Medulla oblongata (tissue), 1 donor: ENCODE results near the gene WNT7B.

Source experiments
- DNase-seq: peaks from one replicate; pipeline ENCODE4 v3.0.0-alpha.2; 2015; ENCODE audit errors: extremely low spot score

The WNT7B gene

GRCh38 chr22:45907996-45908395 is 69.0 kb downstream of the WNT7B start:
- DNase-seq, result no peak

GRCh38 chr22:45907378-45907777 is 69.6 kb downstream of the WNT7B start:
- no peak for DNase-seq

- no peak for DNase-seq
Measured at GRCh38 chr22:45906946-45907345, 70.0 kb downstream of the WNT7B start.

- no peak for DNase-seq
Measured at GRCh38 chr22:45905924-45906865, 70.8 kb downstream of the WNT7B start.

- DNase-seq, result no peak
Measured at GRCh38 chr22:45905326-45905923, 71.5 kb downstream of the WNT7B start.

- DNase-seq, result no peak
Measured at GRCh38 chr22:45904236-45904635, 72.7 kb downstream of the WNT7B start.

GRCh38 chr22:45903355-45904135 is 73.4 kb downstream of the WNT7B start:
- no peak for DNase-seq

GRCh38 chr22:45897736-45898135 is 79.2 kb downstream of the WNT7B start:
- DNase-seq, result no peak

GRCh38 chr22:45896964-45897538 is 79.9 kb downstream of the WNT7B start:
- no peak for DNase-seq

GRCh38 chr22:45896153-45896951 is 80.6 kb downstream of the WNT7B start:
- DNase-seq, result no peak

GRCh38 chr22:45895436-45896152 is 81.4 kb downstream of the WNT7B start:
- DNase-seq, result no peak

GRCh38 chr22:45893516-45893915 is 83.4 kb downstream of the WNT7B start:
- DNase-seq, result no peak

- DNase-seq, result no peak
Measured at GRCh38 chr22:45892681-45893461, 84.1 kb downstream of the WNT7B start.

- DNase-seq, result no peak
Measured at GRCh38 chr22:45891996-45892621, 84.9 kb downstream of the WNT7B start.

- no peak for DNase-seq
Measured at GRCh38 chr22:45891471-45891995, 85.4 kb downstream of the WNT7B start.

GRCh38 chr22:45891021-45891421 is 85.9 kb downstream of the WNT7B start:
- no peak for DNase-seq

GRCh38 chr22:45890351-45890635 is 86.7 kb downstream of the WNT7B start:
- DNase-seq, result no peak

GRCh38 chr22:45889539-45890350 is 87.2 kb downstream of the WNT7B start:
- DNase-seq, result peak; percentile 30
